Spleen (tissue), 7 donors: ENCODE results near the gene ASPDH.

Experiments
- CTCF ChIP-seq, 11 experiments: fragments of 200-600 bp in 7 of 11; fragments of 450-650 bp in 4 of 11; sonication (generic) in 4 of 11; IDR thresholded peaks in 8 of 11; conservative IDR thresholded peaks in 3 of 11; 1 replicate in 7 of 11; 2 replicates in 4 of 11; pipeline versions ENCODE4 v1.4.0 to v1.8.0; 2016 to 2021; ENCODE audit warnings: antibody characterized with exemption in 11 of 11, inconsistent platforms in 4 of 11, mild to moderate bottlenecking in 1 of 11
- POLR2A ChIP-seq, 3 donors: fragments of 450-650 bp; IDR thresholded peaks; one replicate each; pipeline ENCODE4 v1.5.1; 2017; ENCODE audit warnings: antibody characterized with exemption in 3 of 3, mild to moderate bottlenecking in 1 of 3
- POLR2AphosphoS5 ChIP-seq, 3 donors: sonication (generic); formaldehyde crosslinking; IDR thresholded peaks; one replicate each; pipeline ENCODE4 v1.5.1; 2017; ENCODE audit warnings: antibody characterized with exemption in 3 of 3
- donor health status: DM: no; HTN: no; CAD: no; lungs with moderate emphysema.
- donor health status: DM: no; HTN: no; CAD: no.
- donor health status: DM: no; HTN: no; CAD: no.

- no peak for TF ChIP-seq POLR2A (IDR thresholded peaks at IDR 0.05)
- no peak for TF ChIP-seq CTCF (IDR thresholded peaks at IDR 0.05 in 8 of 11, conservative IDR thresholded peaks at IDR 0.05 in 3 of 11)
- TF ChIP-seq POLR2AphosphoS5 (IDR thresholded peaks at IDR 0.05) = no peak
These were observed 47.0 kb downstream of the ASPDH start for GRCh38 chr19:50466706-50467039.
